HCT116 (cell line): ENCODE data around the gene CDK11A. TPM values are rescaled to one million over a fixed set of nuclear protein-coding genes. Genes with fewer than 3 reads are reported as not detected.
"Not testable (repeated sequence)": the region's sequence is repeated elsewhere in the genome, so short reads cannot be mapped to it uniquely, and the experiment has no call there.

Experiments
- ATAC-seq: fragments of 200-7000 bp; cut with Tn5 transposase; 2 replicates; pipeline ENCODE4 v1.9.1; 2020; ENCODE audit warnings: mild to moderate bottlenecking, moderate library complexity
- BruUV-seq: library from RNA; stranded (reverse); fragments of 400-500 nt; replicated peaks from 2 replicates; lab custom pipeline; 2021; lab: Mats Ljungman, UMichigan
- CTCF ChIA-PET: fragments of 300-600 bp; sonication (Branson Sonifier 250); formaldehyde crosslinking; loops from one replicate; lab custom pipeline; 2021; ENCODE audit warnings: antibody characterized with exemption; lab: Charles Lee
- POLR2A ChIA-PET: fragments of 300-600, 350-600 bp; sonication (Branson Sonifier 250); formaldehyde crosslinking; loops from one replicate; lab custom pipeline; 2021; ENCODE audit warnings: antibody characterized with exemption; lab: Charles Lee
- RAD21 ChIA-PET, 2 experiments: fragments of 300-600 bp; sonication (Branson Sonifier 250); formaldehyde crosslinking; loops; one replicate each; lab custom pipeline; 2023; ENCODE audit warnings: low total read pairs in 2 of 2; ENCODE audit not compliant: uncharacterized antibody in 2 of 2, unreplicated experiment in 2 of 2, low non-redundant PET in 1 of 2; lab: Charles Lee
- DNase-seq: peaks from one replicate; pipeline ENCODE4 v3.0.0-alpha.2; 2010; ENCODE audit warnings: low read depth, low spot score
- H2AFZ ChIP-seq: fragments of 200-600 bp; shearing (Covaris generic), sonication (generic); 2 replicates; pipeline ENCODE4 v1.6.1; 2017; ENCODE audit warnings: low read depth, mixed run types, mixed read lengths, antibody characterized with exemption, low read length; ENCODE audit not compliant: poor library complexity, severe bottlenecking
- H3K27ac ChIP-seq: 2 replicates; pipeline ENCODE4 v1.5.1; 2012; ENCODE audit warnings: low read depth, low read length
- H3K27me3 ChIP-seq: fragments of 200-600 bp; sonication (generic); 2 replicates; pipeline ENCODE4 v1.6.1; 2016; ENCODE audit warnings: mixed run types, low read length, mixed read lengths; ENCODE audit not compliant: insufficient read depth
- H3K36me3 ChIP-seq, 2 experiments: fragments of 200-500 bp in 1 of 2; fragments of 200-600 bp in 1 of 2; sonication (Bioruptor generic) in 1 of 2; sonication (generic) in 1 of 2; 2 replicates each; pipeline versions ENCODE4 v1.5.1 to v1.6.1; 2014 to 2016; ENCODE audit warnings: low read length in 2 of 2, inconsistent platforms in 1 of 2, mixed read lengths in 1 of 2, mixed run types in 1 of 2; ENCODE audit not compliant: insufficient read depth in 2 of 2, control insufficient read depth in 1 of 2
- H3K4me1 ChIP-seq, 2 experiments: fragments of 200-600 bp in 1 of 2; sonication (generic) in 1 of 2; 2 replicates each; pipeline versions ENCODE4 v1.5.1 to v1.6.1; 2012 to 2017; ENCODE audit warnings: low read length in 2 of 2, inconsistent platforms in 1 of 2, mild to moderate bottlenecking in 1 of 2, mixed read lengths in 1 of 2, mixed run types in 1 of 2, moderate library complexity in 1 of 2; ENCODE audit not compliant: insufficient read depth in 2 of 2, control insufficient read depth in 1 of 2
- H3K4me2 ChIP-seq: fragments of 200-600 bp; sonication (generic); 2 replicates; pipeline ENCODE4 v1.6.1; 2017; ENCODE audit warnings: mixed run types, low read length, mixed read lengths
- H3K4me3 ChIP-seq, 2 experiments: fragments of 200-600 bp in 1 of 2; sonication (generic) in 1 of 2; replicated peaks in 1 of 2; 2 replicates each; pipeline ENCODE4 v1.5.1; 2011 to 2016; ENCODE audit warnings: low read length in 2 of 2, control low read depth in 1 of 2, low read depth in 1 of 2, mild to moderate bottlenecking in 1 of 2, mixed read lengths in 1 of 2, mixed run types in 1 of 2
- H3K79me2 ChIP-seq: fragments of 200-600 bp; sonication (generic); 2 replicates; pipeline ENCODE4 v1.6.1; 2017; ENCODE audit warnings: mild to moderate bottlenecking, mixed run types, low read length, moderate library complexity, mixed read lengths; ENCODE audit not compliant: insufficient read depth
- H3K9ac ChIP-seq: fragments of 200-600 bp; sonication (generic); 2 replicates; pipeline ENCODE4 v1.6.1; 2016; ENCODE audit warnings: low read length, mixed read lengths
- H3K9me2 ChIP-seq: fragments of 200-600 bp; sonication (generic), shearing (Covaris generic); 2 replicates; pipeline ENCODE4 v1.6.1; 2017; ENCODE audit warnings: mixed run types, mild to moderate bottlenecking, moderate library complexity; ENCODE audit not compliant: insufficient read depth
- H3K9me3 ChIP-seq, 2 experiments: fragments of 200-500 bp in 1 of 2; fragments of 200-600 bp in 1 of 2; sonication (Bioruptor generic) in 1 of 2; sonication (generic) in 1 of 2; 2 replicates each; pipeline ENCODE4 v1.6.1; 2014 to 2017; ENCODE audit warnings: low read length in 2 of 2, mixed read lengths in 2 of 2, inconsistent platforms in 1 of 2, low read depth in 1 of 2, mild to moderate bottlenecking in 1 of 2, mixed run types in 1 of 2, moderate library complexity in 1 of 2; ENCODE audit not compliant: control insufficient read depth in 1 of 2, insufficient read depth in 1 of 2
- H4K20me1 ChIP-seq: fragments of 200-600 bp; sonication (generic), shearing (Covaris generic); 2 replicates; pipeline ENCODE4 v1.6.1; 2017; ENCODE audit warnings: mixed run types, mild to moderate bottlenecking, moderate library complexity; ENCODE audit not compliant: insufficient read depth
- EGR1 ChIP-seq: IDR thresholded peaks from 2 replicates; pipeline ENCODE4 v1.6.1; 2012; ENCODE audit warnings: low read depth
- JUND ChIP-seq: IDR thresholded peaks from 2 replicates; pipeline ENCODE4 v1.6.1; 2012
- POLR2AphosphoS5 ChIP-seq: IDR thresholded peaks from 2 replicates; pipeline ENCODE4 v1.6.1; 2011; ENCODE audit warnings: mild to moderate bottlenecking, low read depth, low read length, moderate library complexity
- SP1 ChIP-seq: IDR thresholded peaks from 2 replicates; pipeline ENCODE4 v1.6.1; 2012; ENCODE audit warnings: low read depth
- SRF ChIP-seq: IDR thresholded peaks from 2 replicates; pipeline ENCODE4 v1.6.1; 2012; ENCODE audit warnings: low read depth
- TCF7L2 ChIP-seq: IDR thresholded peaks from 2 replicates; pipeline ENCODE4 v1.7.0; 2011; ENCODE audit warnings: borderline replicate concordance, inconsistent platforms; ENCODE audit not compliant: insufficient read depth, insufficient read length; ENCODE audit errors: extremely low read depth
- intact Hi-C: fragments of 100-400 bp; cut with micrococcal nuclease; formaldehyde crosslinking; loops from 2 replicates; pipeline ENCODE4 v1.10.0; 2022
- total RNA-seq: library from RNA; stranded (reverse); gene quantifications from one replicate; pipeline ENCODE4 v1.2.1, GENCODE V29; 2021; ENCODE audit not compliant: unreplicated experiment
- TF ChIP-seq, protein P1 (sequence below): IDR thresholded peaks from 2 replicates; pipeline ENCODE4 v1.6.1; 2012

The CDK11A gene
- total RNA-seq, 1 experiment from 2014 or later: 61.0 TPM

DNA sequence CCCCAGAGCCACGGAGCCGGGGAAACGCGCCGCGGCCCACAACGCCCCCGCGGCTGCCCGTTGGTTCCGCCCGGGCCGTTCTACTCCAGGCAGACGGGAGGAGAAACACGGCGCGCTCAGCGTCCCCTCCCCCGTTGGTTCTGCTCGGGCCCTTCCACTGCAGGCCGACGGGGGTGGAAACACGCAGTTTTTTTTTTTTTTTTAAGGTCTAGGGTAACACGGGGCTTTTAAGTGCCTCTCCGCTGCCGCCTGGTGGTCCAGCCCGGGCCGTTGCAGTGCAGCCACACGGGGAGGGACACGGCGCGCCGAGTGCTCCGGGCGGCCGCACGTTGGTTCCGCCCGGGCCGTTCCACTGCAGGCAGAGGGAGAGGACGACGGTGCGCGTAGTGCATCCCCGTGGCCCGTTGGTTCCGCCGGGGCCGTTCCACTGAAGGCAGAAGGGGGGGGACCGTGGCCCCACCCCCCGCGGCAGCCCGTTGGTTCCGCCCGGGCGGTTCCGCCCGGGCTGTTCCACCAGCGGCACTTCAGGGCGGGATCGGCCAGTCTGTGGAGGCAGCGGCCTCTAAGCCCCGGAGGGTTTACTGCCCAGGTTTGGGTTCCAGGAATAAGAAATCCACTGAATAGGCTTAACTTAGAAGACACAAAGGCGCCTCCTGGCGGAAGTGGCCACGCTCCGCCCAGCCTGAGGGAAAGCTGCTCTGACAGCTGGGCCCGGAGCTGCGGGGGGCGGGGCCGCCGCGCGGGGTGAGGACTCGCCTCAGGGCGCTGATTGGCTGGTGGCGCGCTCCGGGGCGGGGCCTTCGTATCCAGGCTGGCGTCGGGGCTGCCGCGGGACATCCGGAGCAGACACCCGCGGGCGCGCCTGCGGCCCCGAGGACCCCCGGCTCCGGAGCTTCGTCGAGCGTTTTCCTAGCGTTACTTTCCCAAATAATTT lies 31.2 kb downstream of the CDK11A start, which contains the start of gene SLC35E2B:
Gene SLC35E2B (minus strand): TSS at position 82 of the 934 bp plus-strand sequence. CDS start 16,096 bp downstream, outside the sequence.
- H3K9me3 ChIP-seq, H3K9me2 ChIP-seq, RAD21 ChIA-PET, POLR2A ChIA-PET, H3K27me3 ChIP-seq, H2AFZ ChIP-seq, intact Hi-C loops, H3K36me3 ChIP-seq, H3K4me1 ChIP-seq, H3K79me2 ChIP-seq, BruUV-seq, CTCF ChIA-PET, H4K20me1 ChIP-seq: not testable (repeated sequence)
- Histone ChIP-seq H3K4me2 (peak within 1 kb of the TSS; percentile 58), H3K27ac (peak within 1 kb of the TSS; percentile 91), H3K9ac (peak within 1 kb of the TSS; percentile 60), H3K4me3 (peak within 1 kb of the TSS; percentile 50 to 53)
- peak; percentile 84 for TF ChIP-seq SP1
- peak; percentile 95 for TF ChIP-seq JUND
- TF ChIP-seq POLR2AphosphoS5: peak; percentile 51; the same call in 1 of the 2 replicates
- TF ChIP-seq EGR1: peak; percentile 59
- TF ChIP-seq, protein P1, sequence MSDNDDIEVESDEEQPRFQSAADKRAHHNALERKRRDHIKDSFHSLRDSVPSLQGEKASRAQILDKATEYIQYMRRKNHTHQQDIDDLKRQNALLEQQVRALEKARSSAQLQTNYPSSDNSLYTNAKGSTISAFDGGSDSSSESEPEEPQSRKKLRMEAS: peak; percentile 93
- peak; percentile 47; the same call in 1 of the 2 replicates for TF ChIP-seq SRF
- TF ChIP-seq TCF7L2: peak; percentile 51
- ATAC-seq: peak; percentile 84
- DNase-seq: peak; percentile 83

DNA sequence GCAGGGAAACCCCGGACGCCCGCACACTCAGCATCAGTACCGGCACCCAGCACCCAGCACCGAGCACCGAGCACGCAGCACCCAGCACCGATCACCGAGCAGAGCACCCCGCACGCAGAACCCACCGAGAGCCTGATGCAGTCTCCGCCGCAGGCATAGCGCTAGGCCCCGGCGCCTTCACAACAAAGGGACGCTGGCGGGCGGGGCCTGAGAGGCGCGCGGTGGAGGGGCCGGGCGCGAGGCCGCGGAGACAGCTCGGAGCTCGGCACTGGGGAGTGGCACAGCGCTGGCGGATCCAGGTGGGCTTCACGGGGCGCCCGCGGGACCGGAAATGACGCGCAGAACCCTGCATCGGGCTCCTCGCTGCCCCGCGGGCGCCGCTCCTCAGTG lies 31.8 kb downstream of the CDK11A start:
- POLR2A ChIA-PET, CTCF ChIA-PET: not testable (repeated sequence)
- H3K4me2 ChIP-seq: peak overlapping the region; percentile 48; the same call in 1 of the 2 replicates

DNA sequence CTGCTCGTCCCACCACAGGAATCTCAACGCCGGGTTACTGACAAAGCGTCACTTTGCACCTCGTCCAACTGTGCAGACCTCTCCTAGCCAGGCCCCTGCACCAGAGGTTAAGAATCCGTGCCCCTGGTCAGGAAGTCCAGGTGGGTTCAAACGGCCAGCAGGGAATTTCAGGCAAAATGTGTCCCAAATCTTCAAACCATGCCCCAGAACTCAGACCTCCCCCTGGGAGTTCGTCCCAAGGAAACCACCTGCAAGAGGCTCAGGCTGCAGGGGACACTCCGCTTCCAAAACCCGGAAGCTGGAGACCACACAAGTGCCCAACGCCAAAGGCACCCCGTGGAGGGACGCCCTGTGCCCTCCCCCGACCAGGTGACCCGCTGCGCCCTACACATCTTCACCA lies 32.7 kb downstream of the CDK11A start:
- H3K27ac ChIP-seq, H3K9ac ChIP-seq, DNase-seq, H3K9me3 ChIP-seq, intact Hi-C loops, H3K36me3 ChIP-seq, H4K20me1 ChIP-seq, H2AFZ ChIP-seq, H3K9me2 ChIP-seq, ATAC-seq, POLR2A ChIA-PET, BruUV-seq, CTCF ChIA-PET, H3K27me3 ChIP-seq, RAD21 ChIA-PET, H3K79me2 ChIP-seq: not testable (repeated sequence)
- Histone ChIP-seq H3K4me2 (peak overlapping the region; percentile 41; the same call in 1 of the 2 replicates), H3K4me3 (peak overlapping the region in 1 of 2 experiments; percentile 37; a peak in 2 of 4 replicates), H3K4me1 (peaks cover 11 to 13% of the 10 kb centered on the region in 2 experiments)

More for the DNA sequence above, 31.8 kb downstream of the CDK11A start:
- peak overlapping the region; percentile 91 for H3K27ac ChIP-seq
- H3K9ac ChIP-seq: peak overlapping the region; percentile 60
- H2AFZ ChIP-seq, H3K9me3 ChIP-seq, H3K36me3 ChIP-seq, BruUV-seq, H3K9me2 ChIP-seq, RAD21 ChIA-PET, intact Hi-C loops, DNase-seq, H3K4me1 ChIP-seq, H4K20me1 ChIP-seq, H3K27me3 ChIP-seq, H3K79me2 ChIP-seq: not testable (repeated sequence)
- ATAC-seq: peak; percentile 67
- H3K4me3 ChIP-seq: peak overlapping the region; percentile 50 to 53
